Measurements from ENCODE around the gene STXBP6.

STXBP6 gene

DNA sequence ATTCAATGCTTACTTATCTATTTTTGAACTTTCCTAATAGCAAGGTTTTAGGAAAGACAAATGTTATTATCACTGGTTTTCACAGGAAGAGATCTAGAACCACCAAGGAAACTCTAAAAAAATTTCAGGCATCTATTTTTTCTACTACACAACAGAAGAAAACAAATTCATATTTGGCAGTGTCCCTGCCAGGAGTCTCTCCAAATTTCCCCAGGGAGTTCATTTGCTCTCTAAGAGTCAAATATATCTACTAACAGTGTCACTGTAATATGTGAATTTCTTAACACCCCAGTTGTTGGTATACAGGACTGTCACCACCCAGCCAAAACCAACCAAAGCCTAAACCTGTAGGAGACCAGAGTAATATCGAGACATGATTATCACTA lies 83.4 kb downstream of the STXBP6 start:
- ATAC-seq = no peak
- no peak for TF ChIP-seq SNAI2 (CRISPR knock-in tag; IDR thresholded peaks at IDR 0.05)
- TF ChIP-seq PPARA (CRISPR knock-in tag; IDR thresholded peaks at IDR 0.05; ENCODE audit: borderline replicate concordance) = no peak
- TF ChIP-seq ISL1 (CRISPR knock-in tag; IDR thresholded peaks at IDR 0.05) = no peak
- TF ChIP-seq GLIS3 (CRISPR knock-in tag; IDR thresholded peaks at IDR 0.05) = no peak
- no peak for TF ChIP-seq ZNF565 (CRISPR knock-in tag; conservative IDR thresholded peaks at IDR 0.05; ENCODE audit: low read depth)
- no peak for TF ChIP-seq ZNF8 (CRISPR knock-in tag; IDR thresholded peaks at IDR 0.05)
- no peak for TF ChIP-seq POU6F1 (CRISPR knock-in tag; IDR thresholded peaks at IDR 0.05; ENCODE audit: borderline replicate concordance, low read depth)
- no peak for TF ChIP-seq RARB (CRISPR knock-in tag; IDR thresholded peaks at IDR 0.05)
- TF ChIP-seq CSRNP3 (CRISPR knock-in tag; IDR thresholded peaks at IDR 0.05) = no peak
- TF ChIP-seq ZFP3 (CRISPR knock-in tag; IDR thresholded peaks at IDR 0.05) = no peak
- TF ChIP-seq CSDC2 (CRISPR knock-in tag; IDR thresholded peaks at IDR 0.05) = no peak
- TF ChIP-seq ESRRG (CRISPR knock-in tag; IDR thresholded peaks at IDR 0.05) = no peak

DNA sequence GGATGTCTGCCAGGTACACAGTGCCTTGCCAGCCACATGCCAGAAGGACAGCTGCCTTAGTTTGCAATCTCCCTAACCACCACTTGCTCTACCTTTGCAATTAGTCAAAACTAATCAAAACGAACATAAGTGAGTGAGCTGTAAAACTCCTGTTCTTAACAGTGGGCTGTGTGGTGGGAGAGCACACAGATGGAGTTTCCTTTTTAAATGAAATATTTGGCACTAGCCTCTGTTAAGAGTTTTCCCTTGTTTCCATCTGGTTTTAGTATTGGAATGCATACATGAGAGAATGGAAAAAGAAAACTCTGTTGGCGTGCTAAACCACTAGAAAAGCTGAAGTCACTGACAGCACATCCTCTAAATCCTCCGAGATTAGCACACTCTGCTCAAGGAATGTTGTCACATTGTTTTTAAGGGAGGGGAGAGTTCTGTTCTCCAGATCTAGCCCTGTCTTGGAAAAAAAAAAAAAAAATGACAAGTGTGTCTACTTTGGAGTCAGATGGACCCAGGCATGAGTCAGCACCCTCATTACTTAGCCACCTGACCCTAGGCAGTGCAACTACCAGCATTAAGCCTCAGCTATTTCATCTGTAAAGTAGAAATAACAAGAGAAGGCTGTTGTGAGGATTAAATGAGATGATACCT lies 83.9 kb downstream of the STXBP6 start:
- no peak for ATAC-seq

More for the DNA sequence above, 83.9 kb downstream of the STXBP6 start:
- TF ChIP-seq BACH2 (CRISPR knock-in tag; IDR thresholded peaks at IDR 0.05; ENCODE audit: borderline replicate concordance) (no peak), ZNF565 (CRISPR knock-in tag; conservative IDR thresholded peaks at IDR 0.05; ENCODE audit: low read depth) (no peak), TSHZ2 (CRISPR knock-in tag; IDR thresholded peaks at IDR 0.05) (no peak), OSR1 (CRISPR knock-in tag; IDR thresholded peaks at IDR 0.05) (no peak), ZFP30 (CRISPR knock-in tag; IDR thresholded peaks at IDR 0.05) (no peak), TCF4 (CRISPR knock-in tag; IDR thresholded peaks at IDR 0.05; ENCODE audit: borderline replicate concordance) (no peak), ARNTL (CRISPR knock-in tag; IDR thresholded peaks at IDR 0.05; ENCODE audit: borderline replicate concordance, low read depth) (no peak), PPARA (CRISPR knock-in tag; IDR thresholded peaks at IDR 0.05; ENCODE audit: borderline replicate concordance) (no peak), GLIS3 (CRISPR knock-in tag; IDR thresholded peaks at IDR 0.05) (no peak), ZFP3 (CRISPR knock-in tag; IDR thresholded peaks at IDR 0.05) (no peak), CSRNP3 (CRISPR knock-in tag; IDR thresholded peaks at IDR 0.05) (no peak)
- TF ChIP-seq, protein P1, sequence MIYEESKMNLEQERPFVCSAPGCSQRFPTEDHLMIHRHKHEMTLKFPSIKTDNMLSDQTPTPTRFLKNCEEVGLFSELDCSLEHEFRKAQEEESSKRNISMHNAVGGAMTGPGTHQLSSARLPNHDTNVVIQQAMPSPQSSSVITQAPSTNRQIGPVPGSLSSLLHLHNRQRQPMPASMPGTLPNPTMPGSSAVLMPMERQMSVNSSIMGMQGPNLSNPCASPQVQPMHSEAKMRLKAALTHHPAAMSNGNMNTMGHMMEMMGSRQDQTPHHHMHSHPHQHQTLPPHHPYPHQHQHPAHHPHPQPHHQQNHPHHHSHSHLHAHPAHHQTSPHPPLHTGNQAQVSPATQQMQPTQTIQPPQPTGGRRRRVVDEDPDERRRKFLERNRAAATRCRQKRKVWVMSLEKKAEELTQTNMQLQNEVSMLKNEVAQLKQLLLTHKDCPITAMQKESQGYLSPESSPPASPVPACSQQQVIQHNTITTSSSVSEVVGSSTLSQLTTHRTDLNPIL (CRISPR knock-in tag; IDR thresholded peaks at IDR 0.05; ENCODE audit: low read depth) = no peak
